Psoas muscle (tissue), 8 donors: ENCODE data around the gene SLC35B2. TPM values are rescaled to one million over a fixed set of nuclear protein-coding genes. Genes with fewer than 3 reads are reported as not detected.

Experiments
- ATAC-seq, 4 donors: fragments of 200-7000 bp; cut with Tn5 transposase; one replicate each; pipeline ENCODE4 v1.9.1; 2020; ENCODE audit warnings: moderate library complexity in 3 of 4, mild to moderate bottlenecking in 2 of 4
- DNase-seq, 2 donors: peaks; one replicate each; pipeline ENCODE4 v3.0.0-alpha.2; 2020
- H3K27ac ChIP-seq: fragments of 200-600 bp; one replicate; pipeline ENCODE4 v1.8.0; 2022
- H3K27me3 ChIP-seq, 3 donors: fragments of 200-600 bp in 1 of 3; one replicate each; pipeline versions ENCODE4 v1.6.1 to v1.8.0; 2013 to 2022; ENCODE audit warnings: low read length in 2 of 3, mild to moderate bottlenecking in 2 of 3, moderate library complexity in 1 of 3; ENCODE audit not compliant: insufficient read depth in 3 of 3
- H3K36me3 ChIP-seq, 2 donors: fragments of 200-600 bp in 1 of 2; one replicate each; pipeline versions ENCODE4 v1.6.1 to v1.8.0; 2013 to 2022; ENCODE audit warnings: low read depth in 1 of 2, mild to moderate bottlenecking in 1 of 2, moderate library complexity in 1 of 2; ENCODE audit not compliant: insufficient read depth in 1 of 2
- H3K4me1 ChIP-seq: fragments of 200-600 bp; one replicate; pipeline ENCODE4 v1.8.0; 2022
- H3K4me3 ChIP-seq: fragments of 200-600 bp; one replicate; pipeline ENCODE4 v1.8.0; 2022; ENCODE audit warnings: mild to moderate bottlenecking
- H3K9me3 ChIP-seq: fragments of 200-600 bp; one replicate; pipeline ENCODE4 v1.8.0; 2022
- WGBS, 3 donors: extraction: QIAGEN DNeasy Blood & Tissue Kit; methylation state at CpG; one replicate each; pipeline versions ENCODE4 v1.1.6 to v1.1.7; 2013; 5-methylcytosine and 5-hydroxymethylcytosine counted together
- intact Hi-C, 2 donors: fragments of 100-400 bp; cut with DNase I; formaldehyde crosslinking; loops; one replicate each; pipeline versions ENCODE4 v1.11.0 to v1.14.2; 2022
- polyA plus RNA-seq, 3 donors: library from polyadenylated mRNA; stranded (reverse); fragments of 200-250 nt; gene quantifications; one replicate each; pipeline ENCODE4 v1.2.3, GENCODE V29; 2013
- total RNA-seq, 4 donors: library from RNA; stranded (reverse); fragmentation: NEBNext Ultra II Directional in 2 of 4; extraction: Animal tissue kit (Norgen Biotek cat#: 25700) in 2 of 4; gene quantifications; one replicate each; pipeline versions ENCODE4 v1.2.1 to v1.2.4, GENCODE V29; 2021 to 2023
- TF ChIP-seq, protein P1 (sequence below): fragments of 200-600 bp; IDR thresholded peaks from one replicate; pipeline ENCODE4 v1.8.0; 2022; ENCODE audit warnings: antibody characterized with exemption
- donor health status: healthy with polysubstance abuse.
- donor health status: DM: no; HTN: no; CAD: no; lungs with moderate emphysema.
- donor health status: Bipolar disorder and iron deficiency.
- donor health status: healthy.
- donor health status: DM: yes; HTN: yes; CAD: no.
- donor health status: DM: no; HTN: no; CAD: no.
- donor health status: DM: no; HTN: no; CAD: no.
- donor health status: DM: yes; HTN: yes; CAD: no.

The SLC35B2 gene
- total and polyA plus RNA-seq, 7 donors = 10.9 to 23.6 (median 20.8) TPM

DNA sequence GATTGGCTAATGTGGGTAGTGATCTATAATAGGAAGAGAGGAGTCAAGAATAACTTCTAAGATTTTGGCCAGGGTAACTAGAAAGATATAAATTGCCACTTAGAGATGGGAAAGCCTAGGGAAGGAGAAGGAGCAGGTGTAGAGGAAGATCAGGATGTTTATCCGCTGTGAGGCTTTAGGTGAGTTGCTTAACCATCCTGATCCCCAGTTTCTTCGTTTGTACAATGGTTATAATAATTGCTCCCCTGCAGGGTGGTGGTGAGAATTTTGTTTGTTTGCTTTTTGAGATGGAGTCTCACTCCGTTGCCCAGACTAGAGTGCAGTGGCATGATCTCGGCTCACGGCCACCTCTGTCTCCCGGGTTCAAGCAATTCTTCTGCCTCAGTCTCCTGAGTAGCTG, 43.0 kb downstream of the SLC35B2 start:
- no peak for DNase-seq
- intact Hi-C loops = no loop called here
- Histone ChIP-seq H3K27ac (no peak overlapping the region), H3K9me3 (no peaks in the 10 kb centered on the region), H3K4me1 (peaks cover 29% of the 10 kb centered on the region), H3K36me3 (no peaks in the 10 kb centered on the region), H3K27me3 (no peaks in the 10 kb centered on the region), H3K4me3 (no peak overlapping the region)
- TF ChIP-seq, protein P1, sequence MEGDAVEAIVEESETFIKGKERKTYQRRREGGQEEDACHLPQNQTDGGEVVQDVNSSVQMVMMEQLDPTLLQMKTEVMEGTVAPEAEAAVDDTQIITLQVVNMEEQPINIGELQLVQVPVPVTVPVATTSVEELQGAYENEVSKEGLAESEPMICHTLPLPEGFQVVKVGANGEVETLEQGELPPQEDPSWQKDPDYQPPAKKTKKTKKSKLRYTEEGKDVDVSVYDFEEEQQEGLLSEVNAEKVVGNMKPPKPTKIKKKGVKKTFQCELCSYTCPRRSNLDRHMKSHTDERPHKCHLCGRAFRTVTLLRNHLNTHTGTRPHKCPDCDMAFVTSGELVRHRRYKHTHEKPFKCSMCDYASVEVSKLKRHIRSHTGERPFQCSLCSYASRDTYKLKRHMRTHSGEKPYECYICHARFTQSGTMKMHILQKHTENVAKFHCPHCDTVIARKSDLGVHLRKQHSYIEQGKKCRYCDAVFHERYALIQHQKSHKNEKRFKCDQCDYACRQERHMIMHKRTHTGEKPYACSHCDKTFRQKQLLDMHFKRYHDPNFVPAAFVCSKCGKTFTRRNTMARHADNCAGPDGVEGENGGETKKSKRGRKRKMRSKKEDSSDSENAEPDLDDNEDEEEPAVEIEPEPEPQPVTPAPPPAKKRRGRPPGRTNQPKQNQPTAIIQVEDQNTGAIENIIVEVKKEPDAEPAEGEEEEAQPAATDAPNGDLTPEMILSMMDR = no peak
- no peak for ATAC-seq
- 94 to 95% (median 95%) methylated on average over 6 of the region's 6 CpGs for WGBS, 3 donors

DNA sequence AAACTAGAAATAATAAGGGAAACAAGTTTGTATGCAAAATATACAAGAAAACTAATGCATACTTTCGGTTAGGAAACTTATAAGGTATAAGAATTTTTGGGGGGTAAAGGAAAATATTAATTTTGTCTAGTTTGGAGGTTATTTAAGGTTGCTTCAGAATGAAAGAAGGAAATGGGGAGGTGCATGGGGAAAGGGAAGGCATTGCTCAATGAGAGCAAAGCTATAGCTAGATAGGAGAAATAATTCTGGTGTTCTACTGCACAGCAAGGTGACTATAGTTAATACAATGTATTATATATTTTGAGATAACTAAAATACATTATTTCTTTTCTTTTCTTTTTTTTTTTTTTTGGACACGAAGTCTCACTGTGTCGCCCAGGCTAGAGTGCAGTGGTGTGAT, 46.0 kb downstream of the SLC35B2 start:
- no peak overlapping the region for H3K4me3 ChIP-seq
- no peaks in the 10 kb centered on the region for H3K27me3 ChIP-seq
- no peaks in the 10 kb centered on the region for H3K9me3 ChIP-seq
- ATAC-seq (no peak), DNase-seq (no peak)
- no peaks in the 10 kb centered on the region for H3K36me3 ChIP-seq
- H3K27ac ChIP-seq = no peak overlapping the region
- intact Hi-C loops = no loop called here
- TF ChIP-seq, protein P1 = no peak
- 91 to 92% (median 92%) methylated on average over 3 of the region's 3 CpGs for WGBS, 3 donors
- H3K4me1 ChIP-seq = peaks cover 5% of the 10 kb centered on the region

DNA sequence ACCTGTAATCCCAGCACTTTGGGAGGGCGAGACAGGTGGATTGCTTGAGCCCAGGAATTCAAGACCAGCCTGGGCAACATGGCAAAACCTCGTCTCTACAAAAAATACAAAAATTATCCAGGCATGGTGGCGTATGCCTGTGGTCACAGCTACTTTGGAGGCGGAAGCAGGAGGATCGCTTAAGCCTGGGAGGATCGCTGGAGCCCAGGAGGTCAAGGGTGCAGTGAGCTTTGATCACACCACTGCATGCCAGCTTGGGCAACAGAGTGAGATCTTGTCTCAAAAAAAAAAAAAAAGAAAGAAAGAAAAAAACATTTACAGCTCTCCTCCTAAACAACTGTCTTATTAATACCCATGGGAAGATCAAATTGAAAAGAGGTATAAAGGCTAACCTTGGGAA, 49.4 kb downstream of the SLC35B2 start:
- no peak for ATAC-seq
- Histone ChIP-seq H3K36me3 (no peaks in the 10 kb centered on the region), H3K4me1 (peaks cover 3% of the 10 kb centered on the region), H3K9me3 (no peaks in the 10 kb centered on the region), H3K4me3 (no peak overlapping the region), H3K27ac (no peak overlapping the region), H3K27me3 (no peaks in the 10 kb centered on the region)
- intact Hi-C loops = no loop called here
- 88 to 98% (median 91%) methylated on average over 6 of the region's 6 CpGs for WGBS, 3 donors
- TF ChIP-seq, protein P1 = no peak
- no peak for DNase-seq

Other genes starting within 250 kb of the SLC35B2 start
- gene MRPL14, start 130.1 kb downstream of the SLC35B2 start, total RNA-seq = 100 to 1,000 TPM in 3 of 4 donors, 10 to 100 TPM in 1; 62.3 to 177 (median 113) TPM
- 100 to 1,000 TPM; 166 to 308 (median 197) TPM for gene MRPL14, start 130.1 kb downstream of the SLC35B2 start, polyA plus RNA-seq
- gene TMEM63B, start 130.0 kb downstream of the SLC35B2 start, total RNA-seq = 100 to 1,000 TPM in 1 of 4 donors, 10 to 100 TPM in 3; 32.7 to 121 (median 40.3) TPM
- 10 to 100 TPM; 23.5 to 39.2 (median 27.9) TPM for gene TMEM63B, start 130.0 kb downstream of the SLC35B2 start, polyA plus RNA-seq
- gene CAPN11, start 98.7 kb downstream of the SLC35B2 start, total RNA-seq = under 1 TPM in 1 of 4 donors, not detected in 3; 0.32 TPM
- gene CAPN11, start 98.7 kb downstream of the SLC35B2 start, polyA plus RNA-seq = under 1 TPM; 0.05 to 0.16 (median 0.11) TPM
- gene MYMX, start 40.6 kb downstream of the SLC35B2 start, total RNA-seq = under 1 TPM in 3 of 4 donors, not detected in 1; 0.34 to 0.54 (median 0.36) TPM
- gene MYMX, start 40.6 kb downstream of the SLC35B2 start, polyA plus RNA-seq = under 1 TPM in 2 of 3 donors, not detected in 1; 0.09 to 0.61 TPM
- gene SLC29A1, start 33.9 kb downstream of the SLC35B2 start, total RNA-seq = 10 to 100 TPM; 29.6 to 80.7 (median 41.6) TPM
- gene SLC29A1, start 33.9 kb downstream of the SLC35B2 start, polyA plus RNA-seq = 10 to 100 TPM; 29.1 to 39.7 (median 39.1) TPM
- gene HSP90AB1, start 10.4 kb downstream of the SLC35B2 start, total RNA-seq = 1,000 to 10,000 TPM; 1,150 to 1,595 (median 1,339) TPM
- 1,000 to 10,000 TPM in 2 of 3 donors, 100 to 1,000 TPM in 1; 743 to 1,128 (median 1,033) TPM for gene HSP90AB1, start 10.4 kb downstream of the SLC35B2 start, polyA plus RNA-seq
- 1 to 10 TPM; 2.1 to 5.0 (median 3.0) TPM for gene NFKBIE, start 8.0 kb upstream of the SLC35B2 start, total RNA-seq
- gene NFKBIE, start 8.0 kb upstream of the SLC35B2 start, polyA plus RNA-seq = 1 to 10 TPM; 2.8 to 5.2 (median 4.0) TPM
- not detected for gene TMEM151B, start 12.9 kb upstream of the SLC35B2 start, total RNA-seq
- under 1 TPM in 2 of 3 donors, not detected in 1; 0.04 to 0.07 TPM for gene TMEM151B, start 12.9 kb upstream of the SLC35B2 start, polyA plus RNA-seq
- gene AARS2, start 55.8 kb upstream of the SLC35B2 start, total RNA-seq = 1 to 10 TPM; 4.4 to 7.4 (median 5.1) TPM
- 1 to 10 TPM; 2.2 to 4.3 (median 3.0) TPM for gene AARS2, start 55.8 kb upstream of the SLC35B2 start, polyA plus RNA-seq
- not detected for gene SPATS1, start 85.1 kb upstream of the SLC35B2 start, total RNA-seq
- not detected for gene SPATS1, start 85.1 kb upstream of the SLC35B2 start, polyA plus RNA-seq
- gene CDC5L, start 130.2 kb upstream of the SLC35B2 start, total RNA-seq = 10 to 100 TPM; 27.4 to 33.3 (median 30.2) TPM
- gene CDC5L, start 130.2 kb upstream of the SLC35B2 start, polyA plus RNA-seq = 10 to 100 TPM; 10.9 to 21.0 (median 11.6) TPM